ENCODE data around the gene CATSPER3.
A peak's percentile ranks its signal among the peaks of the same experiment; 100 is the strongest.

Gene CATSPER3

GRCh38 chr5:135011355-135012032 is 43.8 kb downstream of the CATSPER3 start:
- DNase-seq: peak; percentile 47

GRCh38 chr5:135012033-135012588 is 44.4 kb downstream of the CATSPER3 start:
- DNase-seq: peak; percentile 35

- DNase-seq: peak; percentile 21
Observed at GRCh38 chr5:135012951-135013391, 45.3 kb downstream of the CATSPER3 start.

GRCh38 chr5:135013445-135013844 is 45.7 kb downstream of the CATSPER3 start:
- peak; percentile 26 for DNase-seq

GRCh38 chr5:135013947-135014570 is 46.4 kb downstream of the CATSPER3 start:
- DNase-seq: peak; percentile 19

- DNase-seq: no peak
Observed at GRCh38 chr5:135015942-135016341, 48.2 kb downstream of the CATSPER3 start.

- peak; percentile 32 for DNase-seq
Observed at GRCh38 chr5:135016861-135017290, 49.2 kb downstream of the CATSPER3 start.

- DNase-seq: no peak
Observed at GRCh38 chr5:135018457-135018856, 50.8 kb downstream of the CATSPER3 start.

- no peak for DNase-seq
Observed at GRCh38 chr5:135019314-135019713, 51.6 kb downstream of the CATSPER3 start.

- no peak for DNase-seq
Observed at GRCh38 chr5:135020111-135020895, 52.6 kb downstream of the CATSPER3 start.

GRCh38 chr5:135024956-135025729 is 57.4 kb downstream of the CATSPER3 start:
- DNase-seq: no peak

GRCh38 chr5:135025730-135026644 is 58.3 kb downstream of the CATSPER3 start:
- no peak for DNase-seq

GRCh38 chr5:135026645-135027265 is 59.0 kb downstream of the CATSPER3 start:
- DNase-seq: no peak

- DNase-seq: no peak
Observed at GRCh38 chr5:135027266-135027696, 59.6 kb downstream of the CATSPER3 start.

GRCh38 chr5:135027697-135028615 is 60.2 kb downstream of the CATSPER3 start:
- DNase-seq: no peak

- no peak for DNase-seq
Observed at GRCh38 chr5:135028791-135029476, 61.2 kb downstream of the CATSPER3 start.

GRCh38 chr5:135029477-135030122 is 61.9 kb downstream of the CATSPER3 start:
- no peak for DNase-seq

GRCh38 chr5:135030123-135030955 is 62.6 kb downstream of the CATSPER3 start:
- no peak for DNase-seq

Data from activated CD8-positive, alpha-beta memory T cell treated with anti-CD3 and anti-CD28 coated beads for 24 hours (primary cell).